Measurements from ENCODE around the gene NUBP2. TPM values are rescaled to one million over a fixed set of nuclear protein-coding genes. Genes with fewer than 3 reads are reported as not detected.
A peak's percentile ranks its signal among the peaks of the same experiment; 100 is the strongest.

NUBP2 gene
- total RNA-seq, 1 donor from 2014 or later = 40.7 TPM

DNA sequence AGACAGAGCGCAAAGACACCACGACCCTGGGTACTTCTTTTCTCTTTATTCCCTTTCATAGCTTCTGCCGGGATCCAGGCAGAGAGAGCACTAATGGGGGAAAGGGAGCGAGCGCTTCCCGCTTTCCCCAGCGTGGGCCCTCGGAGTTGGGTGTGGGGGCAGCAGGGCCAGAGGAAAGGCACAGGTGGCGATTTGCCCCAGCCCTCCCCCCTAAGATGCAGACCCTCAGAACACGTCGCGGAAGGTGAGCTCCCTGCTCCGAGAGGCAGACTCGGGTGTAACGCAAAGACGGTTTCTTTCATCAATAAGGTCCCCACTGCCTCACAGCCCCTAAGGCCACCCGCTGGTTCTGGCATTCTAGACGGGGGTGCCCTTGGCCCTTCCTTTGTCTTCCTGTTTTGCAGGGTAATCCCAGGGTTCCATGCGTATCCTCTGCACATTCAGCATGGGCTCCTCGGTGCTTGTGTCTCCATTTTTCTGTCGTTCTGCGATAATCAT lies 10.8 kb upstream of the NUBP2 start:
- H3K4me3 ChIP-seq (ENCODE audit: low read length in 3 of 3) = peak overlapping the region; percentile 67 to 90 (median 90)
- peaks cover 26 to 37% (median 30%) of the 10 kb centered on the region in 3 donors for H3K36me3 ChIP-seq (ENCODE audit: control insufficient read depth in 3 of 3, insufficient read depth in 3 of 3, low read length in 3 of 3)
- H3K4me1 ChIP-seq (ENCODE audit: control insufficient read depth in 3 of 3, insufficient read depth in 3 of 3, low read length in 3 of 3) = peaks cover 29 to 49% (median 37%) of the 10 kb centered on the region in 3 donors
- peak overlapping the region; percentile 30 for H3K27ac ChIP-seq (ENCODE audit: low read depth, low read length)
- H3K9ac ChIP-seq (ENCODE audit: low read depth in 1 of 3, low read length in 3 of 3) = peak overlapping the region; percentile 74 to 95 (median 83)
- no peaks in the 10 kb centered on the region for H3K9me3 ChIP-seq (ENCODE audit: control insufficient read depth in 3 of 3, low read length in 3 of 3)
- no peaks in the 10 kb centered on the region for H3K27me3 ChIP-seq (ENCODE audit: control insufficient read depth in 3 of 3, insufficient read depth in 3 of 3, low read length in 3 of 3)

DNA sequence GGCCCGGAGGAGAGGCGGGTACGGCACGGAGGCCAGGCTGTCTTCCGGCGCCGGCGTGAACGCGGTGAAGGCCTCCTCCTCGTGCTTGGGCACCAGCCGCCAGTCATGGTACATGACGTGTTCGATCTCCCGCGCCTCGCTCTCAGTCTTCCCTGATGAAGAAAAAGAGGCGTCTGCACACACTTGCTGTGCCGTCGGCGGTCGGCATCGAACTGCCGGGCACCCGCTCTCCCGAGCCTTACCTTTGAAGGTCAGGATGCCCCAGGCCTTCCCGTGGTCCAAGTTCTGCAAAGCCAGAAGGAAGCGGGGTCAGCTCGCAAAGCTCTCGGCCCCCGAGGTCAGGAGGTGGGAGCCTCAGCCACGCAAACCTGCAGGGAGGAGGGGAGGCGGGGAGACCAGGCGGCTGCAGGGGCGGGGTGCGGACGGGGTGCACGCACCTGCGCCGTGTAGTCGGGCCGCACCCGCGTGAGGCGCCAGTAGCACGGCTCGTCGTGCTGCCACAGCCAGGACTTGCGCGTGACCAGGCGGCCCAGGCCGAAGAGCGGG lies 10.3 kb upstream of the NUBP2 start, which contains the start of gene EME2:
EME2 (plus strand) TSS at position 449 of the 546 bp plus-strand sequence. CDS start 418 bp downstream, outside the sequence.
- H3K9ac ChIP-seq (ENCODE audit: low read depth in 1 of 3, low read length in 3 of 3) = peak within 1 kb of the TSS; percentile 82 to 95 (median 83)
- H3K4me3 ChIP-seq (ENCODE audit: low read length in 3 of 3) = peak within 1 kb of the TSS; percentile 69 to 90 (median 90)
- no peaks in the 10 kb centered on the region for H3K27me3 ChIP-seq (ENCODE audit: control insufficient read depth in 3 of 3, insufficient read depth in 3 of 3, low read length in 3 of 3)
- no peaks in the 10 kb centered on the region for H3K9me3 ChIP-seq (ENCODE audit: control insufficient read depth in 3 of 3, low read length in 3 of 3)
- H3K36me3 ChIP-seq (ENCODE audit: control insufficient read depth in 3 of 3, insufficient read depth in 3 of 3, low read length in 3 of 3) = peaks cover 22 to 40% (median 30%) of the 10 kb centered on the region in 3 donors
- H3K4me1 ChIP-seq (ENCODE audit: control insufficient read depth in 3 of 3, insufficient read depth in 3 of 3, low read length in 3 of 3) = peaks cover 29 to 49% (median 37%) of the 10 kb centered on the region in 3 donors
- H3K27ac ChIP-seq (ENCODE audit: low read depth, low read length) = peak within 1 kb of the TSS; percentile 81

DNA sequence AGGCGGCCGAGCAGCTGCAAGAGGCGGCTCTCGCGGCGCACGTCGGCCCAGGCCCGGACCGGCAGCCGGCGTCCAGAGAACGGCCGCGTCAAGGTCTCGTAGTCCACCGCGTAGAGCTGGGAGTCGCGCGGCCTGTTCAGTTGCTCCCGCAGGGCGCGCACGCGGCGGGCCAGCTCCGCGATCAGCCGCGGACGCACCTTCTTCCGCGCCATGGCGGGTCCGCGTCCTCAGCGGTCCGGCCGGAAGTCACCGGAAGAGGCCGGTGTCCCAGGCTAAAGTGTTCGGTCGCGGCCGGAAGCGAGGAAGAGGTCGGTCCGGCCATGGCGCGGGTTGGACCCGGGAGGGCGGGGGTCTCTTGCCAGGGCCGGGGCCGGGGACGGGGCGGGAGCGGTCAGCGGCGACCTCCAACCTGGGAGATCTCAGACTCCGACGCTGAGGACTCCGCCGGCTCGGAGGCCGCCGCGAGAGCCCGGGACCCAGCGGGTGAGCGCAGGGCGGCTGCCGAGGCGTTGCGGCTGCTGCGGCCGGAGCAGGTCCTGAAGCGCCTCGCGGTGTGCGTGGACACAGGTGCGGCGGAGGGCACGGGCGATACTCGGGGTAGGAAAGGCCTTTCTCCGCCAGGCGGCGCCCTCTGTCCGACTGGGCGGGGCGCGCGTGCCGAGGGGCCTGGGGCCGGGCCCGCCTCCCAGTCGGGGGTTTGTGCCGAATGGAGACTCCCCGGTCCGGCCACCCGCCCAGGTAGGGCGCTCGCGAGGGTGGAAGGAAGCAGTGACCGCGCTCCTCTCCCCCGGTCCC lies 9.7 kb upstream of the NUBP2 start, which contains the start of gene MRPS34:
MRPS34 (minus strand) TSS at position 227 of the 795 bp plus-strand sequence; CDS start at position 212, 15 bp downstream.
- peaks cover 19 to 40% (median 31%) of the 10 kb centered on the region in 3 donors for H3K36me3 ChIP-seq (ENCODE audit: control insufficient read depth in 3 of 3, insufficient read depth in 3 of 3, low read length in 3 of 3)
- H3K9ac ChIP-seq (ENCODE audit: low read depth in 1 of 3, low read length in 3 of 3) = peak within 1 kb of the TSS; percentile 82 to 95 (median 83)
- H3K27ac ChIP-seq (ENCODE audit: low read depth, low read length) = peak within 1 kb of the TSS; percentile 81
- H3K9me3 ChIP-seq (ENCODE audit: control insufficient read depth in 3 of 3, low read length in 3 of 3) = no peaks in the 10 kb centered on the region
- peaks cover 29 to 49% (median 37%) of the 10 kb centered on the region in 3 donors for H3K4me1 ChIP-seq (ENCODE audit: control insufficient read depth in 3 of 3, insufficient read depth in 3 of 3, low read length in 3 of 3)
- peak within 1 kb of the TSS; percentile 69 to 90 (median 90) for H3K4me3 ChIP-seq (ENCODE audit: low read length in 3 of 3)
- H3K27me3 ChIP-seq (ENCODE audit: control insufficient read depth in 3 of 3, insufficient read depth in 3 of 3, low read length in 3 of 3) = no peaks in the 10 kb centered on the region

DNA sequence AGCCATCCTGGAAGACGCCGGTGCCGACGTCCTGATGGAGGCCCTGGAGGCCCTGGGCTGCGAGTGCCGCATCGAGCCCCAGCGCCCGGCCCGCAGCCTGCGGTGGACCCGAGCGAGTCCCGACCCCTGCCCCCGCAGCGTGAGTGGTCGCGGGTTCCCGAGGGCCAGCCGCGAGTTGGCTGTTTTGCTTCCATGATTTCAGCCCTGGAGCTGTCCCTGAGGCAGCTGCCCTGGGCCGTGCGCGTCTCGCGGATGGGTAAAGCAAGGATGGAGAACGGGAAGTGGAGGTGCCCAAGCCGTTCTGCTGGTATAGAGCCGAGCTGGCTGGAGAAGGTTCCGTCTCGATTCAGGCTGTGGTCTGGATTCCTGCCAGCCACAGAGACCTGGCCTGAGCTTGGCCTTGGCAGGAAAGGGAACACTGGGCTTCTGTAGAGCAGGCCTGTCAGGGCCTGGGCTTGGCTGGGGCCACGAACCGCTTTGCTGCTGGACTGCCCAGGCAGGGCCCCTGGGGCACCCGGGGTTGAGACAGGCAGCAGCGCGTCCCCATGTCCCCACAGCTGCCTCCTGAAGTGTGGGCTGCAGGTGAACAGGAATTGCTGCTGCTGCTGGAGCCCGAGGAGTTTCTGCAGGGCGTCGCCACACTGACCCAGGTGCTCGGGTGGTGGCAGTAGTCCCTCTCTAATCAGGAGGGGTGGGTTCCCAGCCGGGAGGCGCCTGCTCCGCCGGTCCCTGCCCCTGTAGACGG lies 8.9 kb upstream of the NUBP2 start:
- peak overlapping the region; percentile 69 to 90 (median 90) for H3K4me3 ChIP-seq (ENCODE audit: low read length in 3 of 3)
- H3K9me3 ChIP-seq (ENCODE audit: control insufficient read depth in 3 of 3, low read length in 3 of 3) = no peaks in the 10 kb centered on the region
- H3K9ac ChIP-seq (ENCODE audit: low read depth in 1 of 3, low read length in 3 of 3) = peak overlapping the region; percentile 82 to 95 (median 83)
- H3K27ac ChIP-seq (ENCODE audit: low read depth, low read length) = peak overlapping the region; percentile 81
- peaks cover 29 to 51% (median 37%) of the 10 kb centered on the region in 3 donors for H3K4me1 ChIP-seq (ENCODE audit: control insufficient read depth in 3 of 3, insufficient read depth in 3 of 3, low read length in 3 of 3)
- no peaks in the 10 kb centered on the region for H3K27me3 ChIP-seq (ENCODE audit: control insufficient read depth in 3 of 3, insufficient read depth in 3 of 3, low read length in 3 of 3)
- peaks cover 16 to 41% (median 33%) of the 10 kb centered on the region in 3 donors for H3K36me3 ChIP-seq (ENCODE audit: control insufficient read depth in 3 of 3, insufficient read depth in 3 of 3, low read length in 3 of 3)

DNA sequence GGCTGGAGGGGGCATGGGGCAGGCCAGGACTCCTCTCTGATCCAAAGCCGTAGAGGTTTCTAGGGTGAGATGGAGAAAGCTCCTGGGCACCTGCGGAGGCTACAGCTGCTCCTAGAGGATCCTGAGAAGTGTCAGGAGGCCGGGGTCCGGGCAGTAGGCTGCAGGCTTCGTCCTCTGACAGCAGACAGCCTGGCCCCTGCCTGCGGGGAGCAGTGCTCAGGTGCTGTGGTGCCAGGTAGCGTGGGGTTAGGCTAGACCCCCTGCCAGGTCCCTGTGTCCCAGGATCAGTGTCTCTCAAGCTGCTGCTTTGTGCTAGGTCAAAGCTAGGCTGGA lies 8.3 kb upstream of the NUBP2 start:
- H3K4me3 ChIP-seq (ENCODE audit: low read length in 3 of 3) = peak overlapping the region; percentile 14 to 35 (median 31)
- peaks cover 21 to 42% (median 33%) of the 10 kb centered on the region in 3 donors for H3K36me3 ChIP-seq (ENCODE audit: control insufficient read depth in 3 of 3, insufficient read depth in 3 of 3, low read length in 3 of 3)
- H3K4me1 ChIP-seq (ENCODE audit: control insufficient read depth in 3 of 3, insufficient read depth in 3 of 3, low read length in 3 of 3) = peaks cover 29 to 55% (median 37%) of the 10 kb centered on the region in 3 donors
- peak overlapping the region in 2 of 3 donors; percentile 82 to 95 for H3K9ac ChIP-seq (ENCODE audit: low read depth in 1 of 3, low read length in 3 of 3)
- H3K27ac ChIP-seq (ENCODE audit: low read depth, low read length) = peak overlapping the region; percentile 81
- H3K27me3 ChIP-seq (ENCODE audit: control insufficient read depth in 3 of 3, insufficient read depth in 3 of 3, low read length in 3 of 3) = no peaks in the 10 kb centered on the region
- no peaks in the 10 kb centered on the region for H3K9me3 ChIP-seq (ENCODE audit: control insufficient read depth in 3 of 3, low read length in 3 of 3)

DNA sequence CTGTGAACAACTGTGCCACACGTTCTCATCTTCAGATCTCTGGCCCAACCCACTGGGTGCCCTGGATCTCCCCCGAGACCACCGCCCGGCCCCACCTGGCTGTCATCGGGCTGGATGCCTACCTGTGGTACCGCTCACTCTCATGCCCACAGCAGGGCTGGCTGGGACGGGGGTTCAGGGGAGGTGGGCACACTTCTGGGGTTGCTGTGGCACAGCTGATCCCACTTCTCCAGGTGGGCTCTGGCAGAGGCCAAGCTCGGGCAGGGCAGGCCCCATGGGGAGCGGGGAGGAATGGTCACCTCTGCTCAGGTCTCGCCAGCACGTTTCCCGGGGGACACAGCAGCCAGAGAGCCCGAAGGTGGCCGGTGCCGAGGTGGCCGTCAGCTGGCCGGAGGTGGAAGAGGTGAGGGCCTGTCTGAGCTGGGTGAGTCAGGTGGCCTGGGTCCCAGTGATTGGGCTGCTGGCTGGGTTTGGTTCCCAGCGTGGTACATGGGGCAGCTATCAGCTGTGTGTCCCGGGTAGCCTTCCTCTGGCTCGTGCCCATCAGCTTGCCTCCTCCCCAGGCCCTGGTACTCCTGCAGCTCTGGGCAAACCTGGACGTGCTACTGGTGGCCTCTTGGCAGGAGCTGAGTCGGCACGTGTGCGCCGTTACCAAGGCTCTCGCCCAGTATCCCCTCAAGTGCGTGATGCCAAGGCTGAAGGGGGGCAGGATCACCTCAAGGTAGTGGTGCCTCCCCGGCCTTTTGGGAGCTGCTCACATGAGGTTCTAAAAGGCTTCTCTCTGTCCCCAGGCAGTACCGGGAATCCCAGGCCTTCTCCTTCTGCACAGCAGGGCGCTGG lies 7.5 kb upstream of the NUBP2 start:
- no peaks in the 10 kb centered on the region for H3K27me3 ChIP-seq (ENCODE audit: control insufficient read depth in 3 of 3, insufficient read depth in 3 of 3, low read length in 3 of 3)
- H3K9ac ChIP-seq (ENCODE audit: low read depth in 1 of 3, low read length in 3 of 3) = peak overlapping the region in 2 of 3 donors; percentile 82 to 95
- H3K36me3 ChIP-seq (ENCODE audit: control insufficient read depth in 3 of 3, insufficient read depth in 3 of 3, low read length in 3 of 3) = peaks cover 26 to 50% (median 39%) of the 10 kb centered on the region in 3 donors
- H3K4me1 ChIP-seq (ENCODE audit: control insufficient read depth in 3 of 3, insufficient read depth in 3 of 3, low read length in 3 of 3) = peaks cover 31 to 56% (median 40%) of the 10 kb centered on the region in 3 donors
- no peak overlapping the region for H3K4me3 ChIP-seq (ENCODE audit: low read length in 3 of 3)
- no peak overlapping the region for H3K27ac ChIP-seq (ENCODE audit: low read depth, low read length)
- no peaks in the 10 kb centered on the region for H3K9me3 ChIP-seq (ENCODE audit: control insufficient read depth in 3 of 3, low read length in 3 of 3)

DNA sequence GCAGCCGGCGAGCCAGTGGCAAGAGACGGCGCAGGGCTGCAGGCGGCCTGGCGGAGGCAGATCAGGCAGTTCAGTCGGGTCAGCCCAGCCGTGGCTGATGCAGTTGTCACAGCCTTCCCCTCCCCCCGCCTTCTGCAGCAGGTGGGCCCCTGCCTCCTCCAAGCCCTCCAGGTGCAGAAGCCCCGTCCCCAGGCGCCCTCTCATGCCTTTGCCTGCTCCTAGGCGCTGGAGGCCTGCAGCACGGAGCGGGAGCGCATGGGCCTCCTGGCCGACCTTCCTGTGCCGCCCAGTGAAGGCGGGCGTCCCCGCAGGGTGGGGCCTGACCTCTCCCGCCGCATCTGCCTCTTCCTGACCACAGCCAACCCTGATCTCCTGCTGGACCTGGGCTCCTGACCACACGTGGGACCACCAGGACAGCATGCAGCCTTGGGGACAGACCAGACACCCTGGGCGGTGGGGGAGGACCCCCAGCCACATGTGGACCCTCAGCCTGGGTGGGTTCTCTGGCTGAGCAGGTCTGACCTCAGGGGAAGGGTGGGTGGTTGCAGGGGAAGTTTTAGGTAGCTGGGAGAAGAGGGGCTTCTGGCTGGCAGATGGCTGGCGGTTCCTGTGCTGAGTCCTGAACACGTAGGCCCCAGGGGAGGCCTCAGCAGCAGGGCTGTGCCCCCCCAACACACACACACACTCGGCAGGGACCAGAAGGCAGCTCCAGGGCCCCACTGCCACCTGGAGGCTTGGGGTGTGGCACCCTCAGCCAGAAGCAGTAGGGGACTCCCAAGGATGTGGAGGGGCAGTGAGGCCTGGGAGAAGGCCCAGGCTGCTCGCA lies 6.7 kb upstream of the NUBP2 start:
- no peaks in the 10 kb centered on the region for H3K9me3 ChIP-seq (ENCODE audit: control insufficient read depth in 3 of 3, low read length in 3 of 3)
- H3K4me1 ChIP-seq (ENCODE audit: control insufficient read depth in 3 of 3, insufficient read depth in 3 of 3, low read length in 3 of 3) = peaks cover 33 to 57% (median 43%) of the 10 kb centered on the region in 3 donors
- peaks cover 34 to 57% (median 39%) of the 10 kb centered on the region in 3 donors for H3K36me3 ChIP-seq (ENCODE audit: control insufficient read depth in 3 of 3, insufficient read depth in 3 of 3, low read length in 3 of 3)
- no peaks in the 10 kb centered on the region for H3K27me3 ChIP-seq (ENCODE audit: control insufficient read depth in 3 of 3, insufficient read depth in 3 of 3, low read length in 3 of 3)
- no peak overlapping the region for H3K4me3 ChIP-seq (ENCODE audit: low read length in 3 of 3)
- H3K9ac ChIP-seq (ENCODE audit: low read depth in 1 of 3, low read length in 3 of 3) = no peak overlapping the region
- no peak overlapping the region for H3K27ac ChIP-seq (ENCODE audit: low read depth, low read length)

DNA sequence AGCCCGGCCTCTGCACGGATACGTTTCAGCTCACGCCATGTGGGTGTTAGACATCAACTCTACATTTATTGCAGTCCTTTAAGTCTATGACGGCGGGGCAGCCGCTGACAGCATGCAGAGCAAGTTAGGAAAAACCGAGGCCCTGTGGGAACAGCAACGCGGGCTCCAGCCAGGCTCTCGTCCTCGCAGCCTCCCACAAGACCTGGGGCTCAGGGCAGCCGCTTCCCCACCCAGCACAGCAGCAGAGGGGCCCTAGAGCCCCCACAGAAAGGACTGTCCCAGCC lies 6.1 kb upstream of the NUBP2 start:
- Histone ChIP-seq H3K4me3 (ENCODE audit: low read length in 3 of 3) (no peak overlapping the region), H3K27me3 (ENCODE audit: control insufficient read depth in 3 of 3, insufficient read depth in 3 of 3, low read length in 3 of 3) (no peaks in the 10 kb centered on the region), H3K9ac (ENCODE audit: low read depth in 1 of 3, low read length in 3 of 3) (no peak overlapping the region), H3K36me3 (ENCODE audit: control insufficient read depth in 3 of 3, insufficient read depth in 3 of 3, low read length in 3 of 3) (peaks cover 36 to 59% (median 39%) of the 10 kb centered on the region in 3 donors), H3K4me1 (ENCODE audit: control insufficient read depth in 3 of 3, insufficient read depth in 3 of 3, low read length in 3 of 3) (peaks cover 39 to 63% (median 48%) of the 10 kb centered on the region in 3 donors), H3K9me3 (ENCODE audit: control insufficient read depth in 3 of 3, low read length in 3 of 3) (no peaks in the 10 kb centered on the region), H3K27ac (ENCODE audit: low read depth, low read length) (no peak overlapping the region)
